ENCODE results near the gene CCL27.

Gene CCL27

DNA sequence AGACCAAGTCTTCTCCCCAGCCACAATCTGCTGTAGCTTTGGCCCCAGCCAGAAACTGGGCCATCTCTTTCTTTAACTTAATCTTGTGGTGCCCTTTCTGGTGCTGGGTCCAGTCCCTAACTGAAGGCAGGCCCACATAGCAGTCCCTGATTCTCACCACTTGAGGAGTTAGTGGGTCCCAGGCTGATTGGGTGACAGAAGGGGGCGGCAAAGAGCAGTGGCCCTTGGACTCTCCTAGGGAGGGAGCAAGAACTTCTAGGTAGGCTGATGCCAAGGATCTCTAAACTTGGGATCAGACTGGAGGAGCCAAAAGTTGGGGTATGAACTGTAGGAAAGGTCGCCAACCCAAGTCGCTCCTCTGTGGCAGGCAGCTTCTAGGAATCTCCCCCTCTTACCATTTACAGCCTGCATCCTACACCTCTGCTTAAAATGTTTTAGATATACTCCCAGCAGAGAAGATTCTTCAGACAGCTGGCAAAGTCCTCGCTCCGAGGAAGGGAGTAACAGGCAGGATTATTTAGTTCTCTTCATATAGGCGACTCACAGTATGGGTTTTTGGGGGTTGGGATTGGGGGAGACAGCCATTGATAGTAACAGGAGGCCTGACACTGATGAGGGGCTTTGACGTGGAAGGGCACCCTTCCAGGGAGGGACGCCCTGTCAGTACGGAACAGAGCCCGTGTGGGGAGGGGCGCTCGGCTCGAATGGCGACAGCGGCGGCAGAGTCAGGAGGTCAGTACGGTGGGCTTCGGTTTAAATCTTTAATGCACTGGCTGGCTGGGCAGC, 2.0 kb upstream of the CCL27 start:
- H3K9me2 ChIP-seq (replicated peaks; ENCODE audit: low read depth, low read length) = no peaks in the 10 kb centered on the region
- H2AFZ ChIP-seq (ENCODE audit: low read length) = peak overlapping the region; percentile 76
- peaks cover 7% of the 10 kb centered on the region for H3K4me1 ChIP-seq (ENCODE audit: insufficient read depth, low read length, poor library complexity, severe bottlenecking)
- peak overlapping the region; percentile 62 for H3K4me2 ChIP-seq (ENCODE audit: low read depth, low read length, poor library complexity, severe bottlenecking)
- TF ChIP-seq EZH2phosphoT487 (IDR thresholded peaks at IDR 0.05; ENCODE audit: borderline replicate concordance) = no peak
- TF ChIP-seq, protein P1, sequence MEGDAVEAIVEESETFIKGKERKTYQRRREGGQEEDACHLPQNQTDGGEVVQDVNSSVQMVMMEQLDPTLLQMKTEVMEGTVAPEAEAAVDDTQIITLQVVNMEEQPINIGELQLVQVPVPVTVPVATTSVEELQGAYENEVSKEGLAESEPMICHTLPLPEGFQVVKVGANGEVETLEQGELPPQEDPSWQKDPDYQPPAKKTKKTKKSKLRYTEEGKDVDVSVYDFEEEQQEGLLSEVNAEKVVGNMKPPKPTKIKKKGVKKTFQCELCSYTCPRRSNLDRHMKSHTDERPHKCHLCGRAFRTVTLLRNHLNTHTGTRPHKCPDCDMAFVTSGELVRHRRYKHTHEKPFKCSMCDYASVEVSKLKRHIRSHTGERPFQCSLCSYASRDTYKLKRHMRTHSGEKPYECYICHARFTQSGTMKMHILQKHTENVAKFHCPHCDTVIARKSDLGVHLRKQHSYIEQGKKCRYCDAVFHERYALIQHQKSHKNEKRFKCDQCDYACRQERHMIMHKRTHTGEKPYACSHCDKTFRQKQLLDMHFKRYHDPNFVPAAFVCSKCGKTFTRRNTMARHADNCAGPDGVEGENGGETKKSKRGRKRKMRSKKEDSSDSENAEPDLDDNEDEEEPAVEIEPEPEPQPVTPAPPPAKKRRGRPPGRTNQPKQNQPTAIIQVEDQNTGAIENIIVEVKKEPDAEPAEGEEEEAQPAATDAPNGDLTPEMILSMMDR (conservative IDR thresholded peaks at IDR 0.05; ENCODE audit: low read length) = peak; percentile 98
- H3K4me3 ChIP-seq (ENCODE audit: low read length, poor library complexity, severe bottlenecking) = peak overlapping the region; percentile 66
- no peaks in the 10 kb centered on the region for H3K36me3 ChIP-seq (ENCODE audit: insufficient read depth, low read length)
- no peaks in the 10 kb centered on the region for H3K79me2 ChIP-seq (ENCODE audit: insufficient read depth, low read length)
- no peaks in the 10 kb centered on the region for H3F3A ChIP-seq (ENCODE audit: low read depth)
- H3K9ac ChIP-seq (ENCODE audit: low read depth, low read length, poor library complexity, severe bottlenecking) = peak overlapping the region; percentile 43
- no peaks in the 10 kb centered on the region for H4K20me1 ChIP-seq (ENCODE audit: insufficient read depth, low read length, poor library complexity, severe bottlenecking)
- no peaks in the 10 kb centered on the region for H3K27me3 ChIP-seq (ENCODE audit: insufficient read depth, low read length, poor library complexity, severe bottlenecking)
- no peaks in the 10 kb centered on the region for H3K9me3 ChIP-seq (ENCODE audit: insufficient read depth, low read depth, low read length)

DNA sequence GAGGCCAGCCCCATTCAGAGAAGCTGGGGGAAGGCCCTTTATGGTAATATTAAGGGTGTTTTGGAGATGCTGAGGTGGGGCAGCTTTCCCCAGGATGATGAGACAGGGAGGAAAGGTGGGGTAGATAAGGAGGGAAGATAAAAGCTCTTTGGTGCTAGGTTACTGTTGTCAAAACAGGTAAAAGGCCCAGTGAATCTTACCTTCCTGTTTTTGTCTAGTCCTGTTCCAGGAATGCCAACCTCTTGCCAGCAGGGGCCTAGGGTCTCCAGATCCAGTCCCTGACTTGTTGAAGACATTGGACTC, 797 bp upstream of the CCL27 start:
- Histone ChIP-seq H3K79me2 (ENCODE audit: insufficient read depth, low read length) (no peaks in the 10 kb centered on the region), H3K36me3 (ENCODE audit: insufficient read depth, low read length) (no peaks in the 10 kb centered on the region), H3K9me3 (ENCODE audit: insufficient read depth, low read depth, low read length) (no peaks in the 10 kb centered on the region), H3K27me3 (ENCODE audit: insufficient read depth, low read length, poor library complexity, severe bottlenecking) (no peaks in the 10 kb centered on the region), H3K4me2 (ENCODE audit: low read depth, low read length, poor library complexity, severe bottlenecking) (no peak overlapping the region), H3K4me1 (ENCODE audit: insufficient read depth, low read length, poor library complexity, severe bottlenecking) (peaks cover 7% of the 10 kb centered on the region), H3F3A (ENCODE audit: low read depth) (no peaks in the 10 kb centered on the region), H3K9ac (ENCODE audit: low read depth, low read length, poor library complexity, severe bottlenecking) (peak overlapping the region; percentile 25), H2AFZ (ENCODE audit: low read length) (no peak overlapping the region), H3K4me3 (ENCODE audit: low read length, poor library complexity, severe bottlenecking) (no peak overlapping the region), H3K9me2 (replicated peaks; ENCODE audit: low read depth, low read length) (no peaks in the 10 kb centered on the region), H4K20me1 (ENCODE audit: insufficient read depth, low read length, poor library complexity, severe bottlenecking) (no peaks in the 10 kb centered on the region)
- no peak for TF ChIP-seq EZH2phosphoT487 (IDR thresholded peaks at IDR 0.05; ENCODE audit: borderline replicate concordance)
- TF ChIP-seq, protein P1 (conservative IDR thresholded peaks at IDR 0.05; ENCODE audit: low read length) = no peak

DNA sequence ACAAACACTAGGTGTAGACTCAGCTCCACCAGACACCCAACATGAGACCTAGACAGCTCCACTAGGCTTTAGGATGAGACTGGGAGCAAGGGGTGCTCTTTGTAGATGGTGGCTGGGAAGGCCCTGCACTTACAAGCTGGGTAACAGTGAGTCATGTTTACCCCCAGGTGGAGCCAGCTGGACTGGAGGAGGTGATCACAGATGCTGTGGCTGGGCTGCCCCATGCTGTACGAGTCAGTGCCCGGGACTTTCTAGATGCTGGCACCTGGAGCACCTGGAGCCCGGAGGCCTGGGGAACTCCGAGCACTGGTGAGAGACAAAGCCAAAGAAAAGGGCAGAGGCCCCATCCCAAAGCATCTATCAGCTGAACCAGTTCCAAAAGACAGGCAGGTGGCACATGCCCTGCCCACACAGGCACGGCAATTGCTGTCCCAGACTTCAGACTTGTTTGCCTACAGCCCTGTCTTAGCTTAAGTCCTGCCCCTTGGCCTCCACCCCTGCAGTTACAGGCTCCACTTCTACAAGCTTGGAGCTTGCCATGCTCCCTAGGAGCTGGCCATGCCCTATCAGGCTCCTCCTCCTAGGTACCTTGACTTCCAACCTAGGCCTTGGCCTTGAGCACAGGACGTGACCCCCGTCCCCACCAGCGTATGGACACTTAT, 2.7 kb downstream of the CCL27 start:
- H3K27me3 ChIP-seq (ENCODE audit: insufficient read depth, low read length, poor library complexity, severe bottlenecking) = no peaks in the 10 kb centered on the region
- H3K36me3 ChIP-seq (ENCODE audit: insufficient read depth, low read length) = no peaks in the 10 kb centered on the region
- H3K9ac ChIP-seq (ENCODE audit: low read depth, low read length, poor library complexity, severe bottlenecking) = no peak overlapping the region
- TF ChIP-seq, protein P1 (conservative IDR thresholded peaks at IDR 0.05; ENCODE audit: low read length) = no peak
- TF ChIP-seq EZH2phosphoT487 (IDR thresholded peaks at IDR 0.05; ENCODE audit: borderline replicate concordance) = no peak
- no peaks in the 10 kb centered on the region for H4K20me1 ChIP-seq (ENCODE audit: insufficient read depth, low read length, poor library complexity, severe bottlenecking)
- no peak overlapping the region for H3K4me3 ChIP-seq (ENCODE audit: low read length, poor library complexity, severe bottlenecking)
- H3K79me2 ChIP-seq (ENCODE audit: insufficient read depth, low read length) = no peaks in the 10 kb centered on the region
- peaks cover 7% of the 10 kb centered on the region for H3K4me1 ChIP-seq (ENCODE audit: insufficient read depth, low read length, poor library complexity, severe bottlenecking)
- H2AFZ ChIP-seq (ENCODE audit: low read length) = no peak overlapping the region
- H3K9me2 ChIP-seq (replicated peaks; ENCODE audit: low read depth, low read length) = no peaks in the 10 kb centered on the region
- H3K4me2 ChIP-seq (ENCODE audit: low read depth, low read length, poor library complexity, severe bottlenecking) = no peak overlapping the region
- H3F3A ChIP-seq (ENCODE audit: low read depth) = no peaks in the 10 kb centered on the region
- no peaks in the 10 kb centered on the region for H3K9me3 ChIP-seq (ENCODE audit: insufficient read depth, low read depth, low read length)
